ENCODE results near the gene PPP2R5E. TPM values are rescaled to one million over a fixed set of nuclear protein-coding genes. Genes with fewer than 3 reads are reported as not detected.

PPP2R5E gene
- polyA plus RNA-seq, 3 donors = 4.3 to 14.2 (median 8.3) TPM

GRCh38 chr14:63444588-63444987, 98.6 kb downstream of the PPP2R5E start:
- WGBS, 3 donors = 55 to 98% (median 92%) methylated on average over 1 of the region's 1 CpG
- no peak overlapping the region for H3K27ac ChIP-seq (ENCODE audit: low read depth, low read length)

DNA sequence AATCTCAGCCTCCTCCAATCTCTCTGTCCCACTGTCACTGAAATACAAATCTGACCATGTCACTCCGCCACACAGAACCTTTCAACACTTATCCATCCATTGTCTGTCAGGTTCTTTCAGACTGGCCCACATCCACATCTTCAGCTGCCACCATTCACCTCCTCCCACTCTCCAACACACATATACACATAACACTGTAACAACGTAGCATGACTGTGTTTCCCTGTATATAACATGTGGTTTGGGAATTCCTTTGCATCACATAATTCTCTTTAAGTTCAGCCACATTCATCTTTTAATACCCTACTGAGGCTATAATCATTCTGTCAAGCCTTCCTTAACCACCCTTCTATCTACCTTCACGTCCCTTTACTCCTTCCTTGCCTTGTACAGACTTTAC, 99.2 kb downstream of the PPP2R5E start:
- WGBS, 3 donors = 94 to 98% (median 96%) methylated on average over 3 of the region's 3 CpGs

DNA sequence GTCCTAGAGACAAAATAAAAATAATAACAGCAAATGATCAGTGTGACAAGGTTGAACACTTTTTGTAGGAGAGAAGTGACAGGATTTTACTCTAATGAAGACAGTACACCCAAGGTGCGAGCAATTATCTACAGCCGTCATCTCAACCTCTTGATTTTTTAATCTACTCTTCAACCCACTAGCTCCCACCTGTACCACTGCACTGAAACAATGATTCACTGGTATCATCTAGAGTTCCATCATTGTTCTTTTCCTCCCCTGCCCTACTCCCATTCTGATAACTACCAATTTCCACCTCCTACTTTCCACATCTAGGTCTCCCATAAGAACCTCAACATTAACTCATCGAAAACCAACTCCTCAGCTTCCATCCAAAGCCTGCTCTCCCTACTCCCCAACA, 99.8 kb downstream of the PPP2R5E start:
- 96 to 100% (median 98%) methylated on average over 3 of the region's 3 CpGs for WGBS, 3 donors
- H3K27ac ChIP-seq (ENCODE audit: low read depth, low read length) = no peak overlapping the region

More for the DNA sequence above, 99.2 kb downstream of the PPP2R5E start:
- no peak overlapping the region for H3K27ac ChIP-seq (ENCODE audit: low read depth, low read length)

DNA sequence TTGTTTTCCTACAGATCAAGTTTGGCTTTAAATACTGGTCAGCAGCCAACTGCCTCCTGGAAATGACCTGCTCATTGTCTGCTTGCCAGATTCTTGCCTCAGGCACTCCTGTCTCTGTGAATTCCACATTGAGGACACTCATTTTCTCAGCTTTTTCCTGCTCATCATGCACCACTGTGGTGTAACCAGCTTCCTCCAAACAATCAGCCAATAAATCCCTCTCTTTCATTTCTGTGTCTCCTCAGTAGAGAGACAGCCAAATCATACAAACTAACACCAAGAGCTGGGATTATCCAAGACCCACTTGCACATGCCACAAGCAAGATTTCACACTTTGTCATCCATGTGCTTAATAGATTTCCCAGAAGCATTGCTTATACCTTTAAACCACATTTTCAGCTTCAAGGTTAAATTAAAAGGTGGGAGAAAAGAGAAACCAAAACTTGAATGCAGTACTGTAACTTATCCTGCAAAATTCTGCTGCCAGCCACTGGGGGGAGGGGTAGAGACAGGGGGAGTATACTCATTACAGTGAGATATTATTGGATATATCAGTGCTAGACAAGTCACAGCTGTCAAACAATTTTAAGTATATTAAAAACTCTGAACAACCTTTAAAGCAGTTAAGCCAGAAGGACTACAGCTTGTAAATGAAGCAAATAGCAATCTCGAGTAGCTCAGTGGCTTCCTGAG, 105.0 kb downstream of the PPP2R5E start:
- 33 to 39% (median 38%) methylated on average over 1 of the region's 1 CpG for WGBS, 3 donors

GRCh38 chr14:63436286-63437098, 106.7 kb downstream of the PPP2R5E start:
- WGBS, 3 donors = 75 to 81% (median 77%) methylated on average over 5 of the region's 5 CpGs
- H3K27ac ChIP-seq (ENCODE audit: low read depth, low read length) = no peak overlapping the region

More for the DNA sequence above, 105.0 kb downstream of the PPP2R5E start:
- H3K27ac ChIP-seq (ENCODE audit: low read depth, low read length) = no peak overlapping the region

DNA sequence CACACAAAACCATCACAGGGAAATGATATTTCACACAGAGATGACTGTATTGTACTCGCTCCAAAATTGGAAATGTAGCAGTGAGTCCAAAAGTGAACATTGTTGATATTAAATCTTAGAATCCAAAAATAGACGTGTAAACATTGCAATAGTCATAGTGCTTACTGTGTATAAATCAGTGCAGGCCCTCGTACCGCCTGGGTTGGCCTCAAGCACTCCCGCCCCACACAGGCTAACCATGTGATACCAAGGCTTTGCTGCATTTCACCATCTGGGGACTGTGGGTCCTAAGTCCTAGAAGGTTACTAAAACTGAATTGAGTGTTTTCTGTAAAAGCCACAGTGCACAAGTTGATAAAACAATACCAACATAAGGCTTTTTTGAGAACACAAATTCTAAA, 107.3 kb downstream of the PPP2R5E start:
- 23 to 58% (median 46%) methylated on average over 5 of the region's 5 CpGs for WGBS, 3 donors
- H3K27ac ChIP-seq (ENCODE audit: low read depth, low read length) = no peak overlapping the region

DNA sequence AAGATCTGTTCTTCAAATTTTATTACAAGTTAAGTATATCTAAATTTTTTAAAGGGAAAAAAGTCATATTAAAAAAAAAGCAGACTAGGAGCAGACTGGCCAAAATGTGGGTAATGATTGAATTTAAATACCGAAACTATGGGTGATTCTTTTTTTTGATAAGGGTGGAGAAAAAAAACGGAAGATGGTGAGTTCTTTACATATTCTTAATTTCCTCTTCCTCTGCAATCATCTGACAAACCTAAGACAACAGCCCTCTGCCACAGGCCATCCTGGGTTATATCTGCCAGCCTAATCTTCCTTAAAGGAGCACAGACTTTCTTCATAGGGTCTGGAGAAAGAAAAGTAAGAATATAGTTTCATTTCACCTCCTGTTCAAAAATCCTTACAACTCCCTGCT, 108.0 kb downstream of the PPP2R5E start:
- WGBS, 3 donors = 52 to 79% (median 65%) methylated on average over 2 of the region's 2 CpGs

DNA sequence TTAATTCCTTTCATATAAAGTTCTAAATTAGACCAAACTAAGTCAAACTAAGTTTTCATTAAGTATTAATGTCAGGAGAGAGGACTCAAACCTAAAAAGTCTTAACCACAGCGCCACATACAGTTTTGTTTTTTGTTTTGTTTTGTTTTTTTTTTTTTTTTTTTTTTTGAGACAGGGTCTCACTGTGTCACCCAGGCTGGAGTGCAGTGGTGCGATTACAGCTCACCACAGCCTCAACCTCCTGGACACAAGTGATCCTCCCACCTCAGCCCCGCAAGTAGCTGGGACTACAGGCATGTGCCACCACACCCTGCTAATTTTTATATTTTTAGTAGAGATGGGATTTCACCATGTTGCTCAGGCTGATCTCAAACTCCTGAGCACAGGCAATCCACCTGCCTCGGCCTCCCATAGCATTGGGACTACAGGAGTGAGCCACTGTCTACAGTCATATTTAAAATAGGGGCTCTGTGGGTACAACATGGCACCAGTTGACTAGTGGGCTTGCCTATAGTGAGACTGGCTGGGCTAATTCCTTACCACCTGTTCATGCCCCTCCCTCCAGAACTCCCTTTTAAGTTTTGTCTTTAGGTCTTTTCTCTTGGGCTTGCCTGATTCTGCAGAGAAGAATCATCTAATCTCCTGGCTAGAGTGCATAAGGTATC, 110.2 kb downstream of the PPP2R5E start:
- no peak overlapping the region for H3K27ac ChIP-seq (ENCODE audit: low read depth, low read length)
- WGBS, 3 donors = 96 to 98% (median 96%) methylated on average over 4 of the region's 4 CpGs

More for the DNA sequence above, 108.0 kb downstream of the PPP2R5E start:
- no peak overlapping the region for H3K27ac ChIP-seq (ENCODE audit: low read depth, low read length)

- H3K27ac ChIP-seq (ENCODE audit: low read depth, low read length) = no peak overlapping the region
- WGBS, 3 donors = 30 to 77% (median 65%) methylated on average over 5 of the region's 5 CpGs
Measured at GRCh38 chr14:63432228-63432627, 110.9 kb downstream of the PPP2R5E start.

DNA sequence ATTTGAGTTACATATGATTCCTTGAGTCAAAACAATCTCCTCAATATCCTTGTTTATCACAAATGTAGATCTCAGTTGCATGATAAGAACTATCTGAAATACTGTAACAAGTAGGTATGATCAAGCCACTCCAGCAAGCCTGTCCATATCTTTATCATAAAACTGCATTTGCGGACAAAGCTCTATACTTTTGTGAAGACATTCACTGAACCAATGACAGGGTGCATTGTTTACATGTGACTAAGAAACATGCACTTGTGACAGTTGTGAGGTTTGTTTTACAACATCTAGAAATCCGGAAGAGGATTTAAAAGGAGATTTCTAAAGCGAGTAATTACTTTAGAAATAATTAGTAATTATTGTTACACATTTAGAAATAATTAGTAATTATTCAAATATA, 111.7 kb downstream of the PPP2R5E start:
- 77 to 91% (median 87%) methylated on average over 3 of the region's 3 CpGs for WGBS, 3 donors

GRCh38 chr14:63428486-63428885, 114.7 kb downstream of the PPP2R5E start:
- WGBS, 3 donors = 68 to 93% (median 78%) methylated on average over 1 of the region's 1 CpG
- H3K27ac ChIP-seq (ENCODE audit: low read depth, low read length) = no peak overlapping the region

More for the DNA sequence above, 111.7 kb downstream of the PPP2R5E start:
- no peak overlapping the region for H3K27ac ChIP-seq (ENCODE audit: low read depth, low read length)

DNA sequence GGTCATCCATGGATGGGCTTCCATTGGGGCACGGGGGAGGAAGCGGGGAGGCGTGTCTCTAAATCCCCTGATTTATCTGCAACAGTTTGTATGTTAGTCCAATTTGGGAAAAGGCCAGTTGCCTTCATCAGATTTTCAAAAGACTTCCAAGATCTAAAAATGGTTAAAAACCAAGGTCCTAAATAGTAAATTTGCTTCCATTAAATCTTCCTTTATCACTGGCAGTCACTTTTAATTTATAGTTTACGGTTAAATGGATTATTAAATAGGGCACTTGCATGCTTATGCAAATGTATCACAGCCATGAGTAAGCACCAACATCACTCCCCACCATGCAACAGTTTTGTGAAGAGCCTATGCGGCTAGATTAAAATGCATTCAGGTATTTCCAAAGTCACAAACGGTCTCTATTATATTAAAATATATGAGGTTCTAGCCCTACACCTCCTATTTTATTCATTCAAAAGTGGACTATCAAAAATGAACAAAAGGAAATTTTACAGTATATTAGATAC, 116.3 kb downstream of the PPP2R5E start:
- H3K27ac ChIP-seq (ENCODE audit: low read depth, low read length) = no peak overlapping the region
- WGBS, 3 donors = 83 to 93% (median 83%) methylated on average over 6 of the region's 6 CpGs

DNA sequence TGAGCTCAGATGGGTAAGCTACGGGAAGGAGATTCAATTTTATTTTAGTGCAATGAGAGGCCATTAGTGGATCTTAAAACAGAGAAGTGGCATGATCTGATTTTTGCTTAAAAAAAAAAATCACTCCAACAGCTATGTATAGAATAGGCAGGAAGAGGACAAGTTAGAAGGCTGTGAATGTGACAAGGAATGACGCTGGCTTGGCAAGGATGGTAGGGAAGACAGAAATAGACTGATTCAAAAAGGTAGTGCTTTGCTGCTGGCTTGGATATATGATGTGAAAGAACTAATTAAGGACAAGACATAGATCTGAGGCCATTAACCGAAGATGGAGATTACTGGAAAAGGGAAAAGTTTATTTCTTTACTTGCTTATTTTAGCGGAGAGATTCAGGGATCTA, 119.3 kb downstream of the PPP2R5E start:
- 92 to 99% (median 95%) methylated on average over 4 of the region's 4 CpGs for WGBS, 3 donors

DNA sequence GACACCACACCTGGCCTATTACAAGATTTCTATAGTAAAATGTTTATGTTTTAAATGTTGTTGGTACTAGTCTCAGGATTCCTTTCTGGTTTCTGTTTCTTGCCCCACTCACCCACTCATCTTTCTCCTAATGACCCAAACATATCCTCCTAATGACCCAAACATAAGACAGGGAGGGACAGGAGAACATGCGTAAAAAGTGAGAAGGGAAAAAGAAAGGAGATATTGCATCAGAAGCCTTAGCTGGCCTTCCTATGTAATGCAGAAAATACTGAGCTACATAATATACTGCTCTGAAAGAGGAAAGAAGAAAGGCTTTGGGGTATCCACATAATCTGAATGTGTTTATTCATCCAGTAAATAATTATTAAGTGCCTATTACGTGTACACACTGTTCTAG, 119.8 kb downstream of the PPP2R5E start:
- H3K27ac ChIP-seq (ENCODE audit: low read depth, low read length) = no peak overlapping the region
- WGBS, 3 donors = 91 to 92% (median 91%) methylated on average over 2 of the region's 2 CpGs

More for the DNA sequence above, 119.3 kb downstream of the PPP2R5E start:
- H3K27ac ChIP-seq (ENCODE audit: low read depth, low read length) = no peak overlapping the region

GRCh38 chr14:63421919-63422318, 121.3 kb downstream of the PPP2R5E start:
- no peak overlapping the region for H3K27ac ChIP-seq (ENCODE audit: low read depth, low read length)
- WGBS, 3 donors = 72 to 86% (median 78%) methylated on average over 3 of the region's 3 CpGs

DNA sequence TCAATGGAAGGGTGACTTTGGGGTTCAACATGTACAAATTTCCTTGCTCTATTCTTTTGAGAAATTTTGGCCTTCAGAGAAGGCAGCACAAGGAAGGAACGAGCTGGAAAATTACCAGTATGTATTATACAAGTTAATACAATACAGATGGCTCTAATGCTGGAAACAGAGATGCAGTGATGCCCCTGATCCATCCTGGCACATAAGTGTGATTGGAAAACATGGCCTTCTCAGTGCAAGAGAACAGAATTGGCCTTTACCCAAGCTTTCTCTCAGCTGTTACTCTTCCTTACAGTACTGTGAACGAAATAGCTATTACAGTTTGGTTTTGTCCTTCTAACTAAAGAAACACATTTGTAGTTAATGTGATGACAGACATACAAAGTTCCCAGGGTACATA, 122.0 kb downstream of the PPP2R5E start:
- WGBS, 3 donors = 85 to 95% (median 95%) methylated on average over 2 of the region's 2 CpGs
- H3K27ac ChIP-seq (ENCODE audit: low read depth, low read length) = no peak overlapping the region

- no peak overlapping the region for H3K27ac ChIP-seq (ENCODE audit: low read depth, low read length)
- WGBS, 3 donors = 79 to 89% (median 87%) methylated on average over 3 of the region's 3 CpGs
Measured at GRCh38 chr14:63418020-63418419, 125.2 kb downstream of the PPP2R5E start.

DNA sequence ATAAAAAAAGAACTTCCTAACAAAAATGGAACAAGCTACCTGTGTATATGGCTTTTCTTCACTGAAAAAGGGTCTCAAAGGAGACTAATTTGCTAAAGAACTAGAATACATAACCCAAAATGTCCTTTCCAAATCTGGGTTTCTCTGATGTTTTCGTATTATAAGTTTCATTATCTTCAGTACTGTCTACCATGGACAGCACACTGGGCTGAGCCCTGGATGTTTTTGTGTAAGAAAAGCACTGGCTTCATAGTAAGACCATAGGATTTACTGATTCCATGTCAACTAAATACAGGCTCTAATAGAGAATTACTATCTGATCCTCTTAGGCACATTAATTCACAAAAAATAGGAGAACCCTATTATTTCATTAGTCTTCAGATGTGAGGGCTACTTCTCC, 130.2 kb downstream of the PPP2R5E start:
- H3K27ac ChIP-seq (ENCODE audit: low read depth, low read length) = no peak overlapping the region
- WGBS, 3 donors = 86 to 95% (median 88%) methylated on average over 1 of the region's 1 CpG

- no peak overlapping the region for H3K27ac ChIP-seq (ENCODE audit: low read depth, low read length)
- WGBS, 3 donors = 91 to 98% (median 96%) methylated on average over 9 of the region's 9 CpGs
Measured at GRCh38 chr14:63406333-63406732, 136.8 kb downstream of the PPP2R5E start.
